GM12878 (cell line): Measurements from ENCODE around the gene GCH1. TPM values are rescaled to one million over a fixed set of nuclear protein-coding genes. Genes with fewer than 3 reads are reported as not detected.

Source experiments
- ATAC-seq: fragments of 200-7000 bp; cut with Tn5 transposase; 3 replicates; pipeline ENCODE4 v1.9.1; 2020; ENCODE audit warnings: mild to moderate bottlenecking, moderate library complexity
- BruUV-seq: library from RNA; stranded (reverse); fragments of 400-500 nt; replicated peaks from 2 replicates; lab custom pipeline; 2021; lab: Mats Ljungman, UMichigan
- CTCF ChIA-PET: fragments of 300-600 bp; sonication (Branson Sonifier 250); formaldehyde crosslinking; extraction: SDS; loops from one replicate; lab custom pipeline; 2021; ENCODE audit warnings: inconsistent platforms; lab: Yijun Ruan, JAX
- POLR2A ChIA-PET: fragments of 350-600 bp; formaldehyde crosslinking; extraction: SDS; loops from one replicate; lab custom pipeline; 2021; ENCODE audit warnings: inconsistent platforms; lab: Charles Lee
- RAD21 ChIA-PET: fragments of 300-600 bp; sonication (Branson Sonifier 250); formaldehyde crosslinking; loops from one replicate; lab custom pipeline; 2023; ENCODE audit warnings: antibody characterized with exemption; ENCODE audit not compliant: unreplicated experiment; lab: Charles Lee
- SMC1A ChIA-PET: fragments of 300-600 bp; sonication (Branson Sonifier 250); formaldehyde crosslinking; loops from one replicate; lab custom pipeline; 2023; ENCODE audit not compliant: unreplicated experiment, uncharacterized antibody; lab: Charles Lee
- DNase-seq: peaks from one replicate; pipeline ENCODE4 v3.0.0-alpha.2; 2011; ENCODE audit warnings: low read depth, low spot score
- FAIRE-seq: peaks from 3 replicates; lab custom pipeline; 2011; peaks lifted over from hg19 to GRCh38; lab: Jason Lieb, UNC
- H2AFZ ChIP-seq: 2 replicates; pipeline ENCODE4 v1.6.0; 2011; ENCODE audit warnings: low read depth, low read length, control low read depth; ENCODE audit not compliant: control insufficient read depth
- H3K27ac ChIP-seq: 2 replicates; pipeline ENCODE4 v1.5.1; 2011; ENCODE audit warnings: control low read depth; ENCODE audit not compliant: control insufficient read depth, insufficient read depth
- H3K27me3 ChIP-seq, 2 experiments: replicated peaks in 1 of 2; 2 replicates each; pipeline versions ENCODE4 v1.6.0 to v1.6.1; 2011; ENCODE audit warnings: low read length in 1 of 2; ENCODE audit not compliant: control insufficient read depth in 2 of 2, insufficient read depth in 2 of 2
- H3K36me3 ChIP-seq, 2 experiments: 2 replicates each; pipeline ENCODE4 v1.5.1; 2011; ENCODE audit warnings: low read length in 1 of 2; ENCODE audit not compliant: control insufficient read depth in 2 of 2, insufficient read depth in 2 of 2
- H3K4me1 ChIP-seq: 2 replicates; pipeline ENCODE4 v1.6.1; 2011; ENCODE audit warnings: mild to moderate bottlenecking, low read length, moderate library complexity, mixed read lengths; ENCODE audit not compliant: control insufficient read depth, insufficient read depth
- H3K4me2 ChIP-seq: 2 replicates; pipeline ENCODE4 v1.6.0; 2011; ENCODE audit warnings: control low read depth; ENCODE audit not compliant: control insufficient read depth, insufficient read depth
- H3K4me3 ChIP-seq: fragments of 200-600 bp; sonication (generic); 2 replicates; pipeline ENCODE4 v1.5.1; 2016
- H3K79me2 ChIP-seq: 2 replicates; pipeline ENCODE4 v1.6.0; 2011; ENCODE audit warnings: low read length; ENCODE audit not compliant: control insufficient read depth, insufficient read depth
- H3K9ac ChIP-seq: 2 replicates; pipeline ENCODE4 v1.8.0; 2011; ENCODE audit warnings: low read length, control low read depth, mixed read lengths; ENCODE audit not compliant: control insufficient read depth, insufficient read depth
- H3K9me3 ChIP-seq: replicated peaks from 3 replicates; pipeline ENCODE4 v1.5.1; 2011; ENCODE audit warnings: mild to moderate bottlenecking, low read length; ENCODE audit not compliant: control insufficient read depth, insufficient read depth
- H4K20me1 ChIP-seq: 2 replicates; pipeline ENCODE4 v1.6.0; 2011; ENCODE audit not compliant: control insufficient read depth, insufficient read depth
- CREB1 ChIP-seq: IDR thresholded peaks from 2 replicates; pipeline ENCODE4 v1.6.1; 2012; ENCODE audit warnings: low read depth, mild to moderate bottlenecking, inconsistent platforms
- CTCF ChIP-seq, 3 experiments: IDR thresholded peaks in 2 of 3; conservative IDR thresholded peaks in 1 of 3; 2 replicates each; pipeline ENCODE4 v1.5.1; 2011; ENCODE audit warnings: low read depth in 3 of 3, low read length in 3 of 3, mild to moderate bottlenecking in 3 of 3, control low read depth in 2 of 3, moderate library complexity in 2 of 3, inconsistent platforms in 1 of 3, mixed read lengths in 1 of 3; ENCODE audit not compliant: control insufficient read depth in 2 of 3, insufficient read depth in 1 of 3; ENCODE audit errors: extremely low read depth in 1 of 3
- ETV6 ChIP-seq, 2 experiments: fragments of 450-650 bp in 1 of 2; IDR thresholded peaks in 1 of 2; conservative IDR thresholded peaks in 1 of 2; 2 replicates each; pipeline ENCODE4 v1.6.1; 2014; ENCODE audit warnings: antibody characterized with exemption in 1 of 2, borderline replicate concordance in 1 of 2, low read depth in 1 of 2, mild to moderate bottlenecking in 1 of 2, moderate library complexity in 1 of 2
- FOXM1 ChIP-seq: IDR thresholded peaks from 2 replicates; pipeline ENCODE4 v1.6.1; 2012; ENCODE audit warnings: low read depth, mild to moderate bottlenecking, inconsistent platforms, low read length, moderate library complexity
- IKZF2 ChIP-seq, 2 experiments: fragments of 450-650 bp; IDR thresholded peaks; 2 replicates each; pipeline ENCODE4 v1.6.1; 2017; ENCODE audit warnings: mild to moderate bottlenecking in 2 of 2, moderate library complexity in 2 of 2
- MEF2A ChIP-seq: IDR thresholded peaks from 2 replicates; pipeline ENCODE4 v1.6.1; 2011; ENCODE audit warnings: low read depth, mild to moderate bottlenecking, low read length, moderate library complexity; ENCODE audit not compliant: insufficient read depth
- MEF2B ChIP-seq: fragments of 450-650 bp; IDR thresholded peaks from 2 replicates; pipeline ENCODE4 v1.6.1; 2018; ENCODE audit warnings: mild to moderate bottlenecking, moderate library complexity; ENCODE audit not compliant: partially characterized antibody, poor library complexity, severe bottlenecking
- SPI1 ChIP-seq: IDR thresholded peaks from 2 replicates; pipeline ENCODE4 v1.6.1; 2011; ENCODE audit warnings: low read depth, mild to moderate bottlenecking, low read length, moderate library complexity, borderline replicate concordance; ENCODE audit not compliant: insufficient read depth
- ZNF384 ChIP-seq: IDR thresholded peaks from 2 replicates; pipeline ENCODE4 v1.6.1; 2012; ENCODE audit warnings: low read depth, mild to moderate bottlenecking, low read length, improper control_type of control experiment, borderline replicate concordance
- WGBS: methylation state at CpG from one replicate; pipeline ENCODE4 v1.1.6; 2016; ENCODE audit warnings: low lambda C conversion rate; ENCODE audit not compliant: insufficient replicate concordance, insufficient coverage; ENCODE audit errors: missing lambda C conversion rate; 5-methylcytosine and 5-hydroxymethylcytosine counted together
- in situ Hi-C: fragments of 300-500 bp; cut with MboI; formaldehyde crosslinking; loops from 9 replicates; pipeline ENCODE4 v1.14.3; 2018; ENCODE audit warnings: mixed read lengths
- intact Hi-C: fragments of 100-400 bp; cut with micrococcal nuclease; formaldehyde crosslinking; loops from one replicate; pipeline ENCODE4 v1.14.2; 2022; ENCODE audit not compliant: unreplicated experiment
- polyA plus RNA-seq, 11 experiments: library from polyadenylated mRNA; depleted of rRNA in 4 of 11; unstranded in 6 of 11; stranded (reverse) in 5 of 11; fragments of >200 nt; fragmentation: Nextera tagmentation in 4 of 11; fragmentation: Illumina TruSeq in 1 of 11; extraction: Ambion mirVana in 4 of 11; extraction: Trizol in 1 of 11; gene quantifications; 1 replicate in 1 of 11; 2 replicates in 10 of 11; pipeline versions ENCODE4 v1.2.1 to v1.2.3, GENCODE V29; 2011 to 2016; ENCODE audit warnings: inconsistent platforms in 2 of 11, missing spikeins in 2 of 11, low read depth in 1 of 11
- total RNA-seq, 4 experiments: library from RNA; depleted of rRNA in 3 of 4; stranded (reverse); fragments of >200 nt in 3 of 4; fragmentation: Illumina TruSeq in 1 of 4; extraction: Trizol in 1 of 4; gene quantifications; 2 replicates each; pipeline versions ENCODE4 v1.2.1 to v1.2.3, GENCODE V29; 2013 to 2021
- TF ChIP-seq, protein P1 (sequence below): fragments of 450-650 bp; IDR thresholded peaks from 2 replicates; pipeline ENCODE4 v1.6.1; 2016; ENCODE audit warnings: mild to moderate bottlenecking
- TF ChIP-seq, protein P2 (sequence below): IDR thresholded peaks from 2 replicates; pipeline ENCODE4 v1.6.1; 2012; ENCODE audit warnings: improper control_type of control experiment, low read depth, low read length; ENCODE audit not compliant: insufficient replicate concordance

Gene GCH1
- total and polyA plus RNA-seq, 10 of the 15 experiments (the other 5 are each of a cell fraction or from before 2014, with no cell fraction given) = 25.1 to 37.0 (median 33.8) TPM

DNA sequence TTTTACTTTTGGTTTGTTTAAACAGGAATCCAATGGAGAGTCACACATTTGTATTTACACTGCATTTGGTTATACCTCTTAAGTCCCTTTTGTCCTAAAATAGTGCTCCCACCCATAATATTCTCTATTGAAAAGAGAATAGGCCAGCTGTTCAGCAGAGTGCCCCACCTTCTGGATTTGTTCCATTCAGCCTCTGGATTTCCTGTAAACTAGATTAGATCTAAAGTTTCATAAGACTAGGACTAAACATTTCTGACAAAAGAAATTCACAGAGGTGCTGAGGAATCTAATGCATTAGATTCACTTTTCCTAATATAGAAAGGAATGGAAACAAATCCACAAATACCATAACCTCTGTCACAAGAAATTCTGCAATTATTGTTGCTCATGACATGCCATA is 38.1 kb downstream of the GCH1 start (continued):
- TF ChIP-seq, protein P1, sequence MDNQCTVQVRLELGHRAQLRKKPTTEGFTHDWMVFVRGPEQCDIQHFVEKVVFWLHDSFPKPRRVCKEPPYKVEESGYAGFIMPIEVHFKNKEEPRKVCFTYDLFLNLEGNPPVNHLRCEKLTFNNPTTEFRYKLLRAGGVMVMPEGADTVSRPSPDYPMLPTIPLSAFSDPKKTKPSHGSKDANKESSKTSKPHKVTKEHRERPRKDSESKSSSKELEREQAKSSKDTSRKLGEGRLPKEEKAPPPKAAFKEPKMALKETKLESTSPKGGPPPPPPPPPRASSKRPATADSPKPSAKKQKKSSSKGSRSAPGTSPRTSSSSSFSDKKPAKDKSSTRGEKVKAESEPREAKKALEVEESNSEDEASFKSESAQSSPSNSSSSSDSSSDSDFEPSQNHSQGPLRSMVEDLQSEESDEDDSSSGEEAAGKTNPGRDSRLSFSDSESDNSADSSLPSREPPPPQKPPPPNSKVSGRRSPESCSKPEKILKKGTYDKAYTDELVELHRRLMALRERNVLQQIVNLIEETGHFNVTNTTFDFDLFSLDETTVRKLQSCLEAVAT = no peak
- no peak for TF ChIP-seq ZNF384

GRCh38 chr14:54857830-54858269 is 44.8 kb downstream of the GCH1 start:
- RAD21 ChIA-PET = interaction anchor here (0.6 to 2.5 kb wide), 3 partner anchors 9 to 294 kb away, joined by 3 to 15 read pairs (median 3); no protein-coding TSS in a partner anchor
- Histone ChIP-seq H3K9me3 (no peaks in the 10 kb centered on the region), H3K4me2 (peak overlapping the region; percentile 40; the same call in 1 of the 2 replicates), H3K27me3 (no peaks in the 10 kb centered on the region), H3K27ac (no peak overlapping the region; the same call in 1 of the 2 replicates), H4K20me1 (no peaks in the 10 kb centered on the region), H3K79me2 (no peaks in the 10 kb centered on the region), H3K9ac (no peak overlapping the region), H2AFZ (0 out of 2 replicates have a peak overlapping the region, but pooled peaks have one; percentile 4), H3K4me1 (peaks cover 18% of the 10 kb centered on the region), H3K4me3 (no peak overlapping the region), H3K36me3 (no peaks in the 10 kb centered on the region; a peak in 2 of 4 replicates)
- DNase-seq = peak; percentile 45
- CTCF ChIA-PET = interaction anchor here (1.1 to 3.1 kb wide), 4 partner anchors 9 to 34 kb away, joined by 3 to 13 read pairs (median 4); no protein-coding TSS in a partner anchor
- in situ Hi-C loops (no loop called here), intact Hi-C loops (no loop called here)
- no TSS peak for BruUV-seq
- peak; percentile 89 for ATAC-seq
- POLR2A ChIA-PET = interaction anchor here (1.2 kb wide), 1 partner anchor 36 kb away, joined by 4 read pairs; no protein-coding TSS in a partner anchor
- SMC1A ChIA-PET = interaction anchor here (0.6 to 1.7 kb wide), 8 partner anchors 9 to 325 kb away, joined by 3 to 8 read pairs (median 4); no protein-coding TSS in a partner anchor
- no peak for FAIRE-seq
- WGBS = 40% methylated on average over 1 of the region's 1 CpG
- TF ChIP-seq CTCF (IDR thresholded peaks at IDR 0.05 in 2 of 3, conservative IDR thresholded peaks at IDR 0.05 in 1 of 3; ENCODE audit: control insufficient read depth in 2 of 3, extremely low read depth in 1 of 3, insufficient read depth in 1 of 3, low read depth in 3 of 3, low read length in 3 of 3) (no peak), MEF2A (0 out of 2 replicates have a peak, but pooled peaks have one; percentile 28), SPI1 (peak; percentile 70; the same call in 1 of the 2 replicates), IKZF2 (IDR thresholded peaks at IDR 0.05) (peak; percentile 41 to 61; a peak in 3 of 4 replicates), FOXM1 (peak; percentile 18; the same call in 1 of the 2 replicates), MEF2B (peak; percentile 66), ETV6 (conservative IDR thresholded peaks at IDR 0.05 in 1 of 2, IDR thresholded peaks at IDR 0.05 in 1 of 2; ENCODE audit: borderline replicate concordance in 1 of 2, low read depth in 1 of 2) (peak in 1 of 2 experiments; percentile 25; a peak in 1 of 4 replicates), CREB1 (0 out of 2 replicates have a peak, but pooled peaks have one; percentile 20)
- TF ChIP-seq, protein P2, sequence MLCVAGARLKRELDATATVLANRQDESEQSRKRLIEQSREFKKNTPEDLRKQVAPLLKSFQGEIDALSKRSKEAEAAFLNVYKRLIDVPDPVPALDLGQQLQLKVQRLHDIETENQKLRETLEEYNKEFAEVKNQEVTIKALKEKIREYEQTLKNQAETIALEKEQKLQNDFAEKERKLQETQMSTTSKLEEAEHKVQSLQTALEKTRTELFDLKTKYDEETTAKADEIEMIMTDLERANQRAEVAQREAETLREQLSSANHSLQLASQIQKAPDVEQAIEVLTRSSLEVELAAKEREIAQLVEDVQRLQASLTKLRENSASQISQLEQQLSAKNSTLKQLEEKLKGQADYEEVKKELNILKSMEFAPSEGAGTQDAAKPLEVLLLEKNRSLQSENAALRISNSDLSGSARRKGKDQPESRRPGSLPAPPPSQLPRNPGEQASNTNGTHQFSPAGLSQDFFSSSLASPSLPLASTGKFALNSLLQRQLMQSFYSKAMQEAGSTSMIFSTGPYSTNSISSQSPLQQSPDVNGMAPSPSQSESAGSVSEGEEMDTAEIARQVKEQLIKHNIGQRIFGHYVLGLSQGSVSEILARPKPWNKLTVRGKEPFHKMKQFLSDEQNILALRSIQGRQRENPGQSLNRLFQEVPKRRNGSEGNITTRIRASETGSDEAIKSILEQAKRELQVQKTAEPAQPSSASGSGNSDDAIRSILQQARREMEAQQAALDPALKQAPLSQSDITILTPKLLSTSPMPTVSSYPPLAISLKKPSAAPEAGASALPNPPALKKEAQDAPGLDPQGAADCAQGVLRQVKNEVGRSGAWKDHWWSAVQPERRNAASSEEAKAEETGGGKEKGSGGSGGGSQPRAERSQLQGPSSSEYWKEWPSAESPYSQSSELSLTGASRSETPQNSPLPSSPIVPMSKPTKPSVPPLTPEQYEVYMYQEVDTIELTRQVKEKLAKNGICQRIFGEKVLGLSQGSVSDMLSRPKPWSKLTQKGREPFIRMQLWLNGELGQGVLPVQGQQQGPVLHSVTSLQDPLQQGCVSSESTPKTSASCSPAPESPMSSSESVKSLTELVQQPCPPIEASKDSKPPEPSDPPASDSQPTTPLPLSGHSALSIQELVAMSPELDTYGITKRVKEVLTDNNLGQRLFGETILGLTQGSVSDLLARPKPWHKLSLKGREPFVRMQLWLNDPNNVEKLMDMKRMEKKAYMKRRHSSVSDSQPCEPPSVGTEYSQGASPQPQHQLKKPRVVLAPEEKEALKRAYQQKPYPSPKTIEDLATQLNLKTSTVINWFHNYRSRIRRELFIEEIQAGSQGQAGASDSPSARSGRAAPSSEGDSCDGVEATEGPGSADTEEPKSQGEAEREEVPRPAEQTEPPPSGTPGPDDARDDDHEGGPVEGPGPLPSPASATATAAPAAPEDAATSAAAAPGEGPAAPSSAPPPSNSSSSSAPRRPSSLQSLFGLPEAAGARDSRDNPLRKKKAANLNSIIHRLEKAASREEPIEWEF = peak; percentile 82
